ENCODE data around the gene CYTH2. TPM values are rescaled to one million over a fixed set of nuclear protein-coding genes. Genes with fewer than 3 reads are reported as not detected.

CYTH2 gene
- polyA plus RNA-seq, 1 donor from 2014 or later = 397 TPM

DNA sequence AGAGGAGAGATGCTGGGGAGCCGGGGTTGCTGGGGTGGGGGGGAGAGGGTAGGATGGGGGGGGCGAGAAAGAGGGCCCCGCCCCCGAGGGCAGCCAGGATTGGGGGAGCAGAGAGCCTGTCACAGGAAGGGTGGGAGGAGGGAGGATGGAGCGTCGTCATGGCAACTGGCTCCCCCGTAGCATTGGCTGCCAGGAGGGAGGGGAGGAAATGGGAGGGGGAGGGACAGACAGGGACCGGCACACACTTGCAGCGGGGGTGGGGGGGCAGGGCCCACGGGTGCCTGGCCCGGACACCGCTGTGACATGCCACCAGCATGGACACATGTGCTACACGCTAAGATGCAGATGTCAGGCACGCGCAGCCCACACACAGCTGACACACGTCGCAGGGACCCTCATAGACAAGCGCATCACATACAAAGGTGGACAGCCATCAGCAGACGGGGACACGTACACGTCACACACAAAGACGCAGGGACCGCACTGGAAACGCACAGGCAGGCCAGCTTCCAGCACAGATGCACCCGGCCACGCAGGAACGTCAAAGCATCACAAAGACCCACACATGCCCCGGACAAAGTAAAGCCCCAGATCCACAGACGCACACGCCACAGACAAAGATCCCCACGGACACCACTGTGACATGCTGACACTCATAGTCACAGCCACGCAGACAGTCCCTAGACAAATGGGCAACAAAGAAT lies 42.8 kb downstream of the CYTH2 start, which contains the start of gene LMTK3:
Gene LMTK3, minus strand, starts transcription at position 36 of the 704 bp plus-strand sequence. CDS start 259 bp downstream, outside the sequence.
- Histone ChIP-seq H3K4me3 (ENCODE audit: low read length) (peak within 1 kb of the TSS; percentile 74), H2AFZ (ENCODE audit: low read depth, low read length) (peak within 1 kb of the TSS; percentile 65), H3K9me3 (ENCODE audit: low read length) (no peaks in the 10 kb centered on the region), H4K20me1 (ENCODE audit: insufficient read depth) (no peaks in the 10 kb centered on the region), H3K9ac (ENCODE audit: low read length) (peak within 1 kb of the TSS; percentile 94), H3K79me2 (replicated peaks; ENCODE audit: insufficient read depth, low read length) (peaks cover 10% of the 10 kb centered on the region), H3K27ac (ENCODE audit: low read length) (peak within 1 kb of the TSS; percentile 94), H3K27me3 (ENCODE audit: insufficient read depth, low read depth, low read length) (no peaks in the 10 kb centered on the region), H3K9me2 (ENCODE audit: insufficient read depth, low read length) (no peaks in the 10 kb centered on the region), H3F3A (ENCODE audit: insufficient read depth, low read length, poor library complexity, severe bottlenecking) (no peaks in the 10 kb centered on the region), H3K36me3 (ENCODE audit: insufficient read depth, low read length) (no peaks in the 10 kb centered on the region), H3K4me2 (ENCODE audit: low read length) (peak within 1 kb of the TSS; percentile 92)
- TF ChIP-seq SMC3 (conservative IDR thresholded peaks at IDR 0.05; ENCODE audit: poor library complexity) (no peak), REST (IDR thresholded peaks at IDR 0.05; ENCODE audit: borderline replicate concordance) (peak; percentile 76), MXI1 (conservative IDR thresholded peaks at IDR 0.05; ENCODE audit: poor library complexity, severe bottlenecking) (peak; percentile 83), EP300 (conservative IDR thresholded peaks at IDR 0.05; ENCODE audit: poor library complexity, severe bottlenecking) (peak; percentile 62), RAD21 (conservative IDR thresholded peaks at IDR 0.05) (no peak), POLR2AphosphoS5 (IDR thresholded peaks at IDR 0.05) (peak; percentile 87)

DNA sequence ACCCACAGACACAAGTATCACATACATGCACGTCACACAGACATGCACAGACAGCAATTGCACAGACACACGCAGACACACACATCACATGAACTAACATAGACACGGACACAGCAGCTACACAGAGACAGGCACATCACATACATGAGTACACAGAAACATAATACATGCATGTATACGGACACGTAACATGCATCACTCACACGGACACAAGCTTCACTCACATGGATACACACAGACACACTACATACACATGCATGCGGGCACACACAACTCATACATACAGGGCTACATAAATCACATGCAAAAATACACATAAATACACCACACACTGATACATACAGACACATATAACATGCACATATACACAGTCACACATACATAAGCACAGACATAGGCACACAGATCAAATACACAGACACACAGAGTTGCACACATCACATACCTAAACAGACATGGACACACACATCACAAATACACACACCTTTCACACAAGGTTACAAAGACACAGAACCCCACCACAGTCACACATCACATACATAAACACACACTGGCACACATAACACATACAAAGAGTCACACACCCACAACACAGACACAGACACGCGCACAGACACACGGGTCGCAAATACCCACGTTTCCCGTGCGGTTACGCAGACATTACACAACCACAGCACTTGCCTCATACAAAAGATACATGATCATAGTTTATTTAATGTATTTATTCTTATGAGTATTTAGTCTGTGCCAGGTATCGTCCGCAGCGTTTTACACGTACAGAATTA lies 43.5 kb downstream of the CYTH2 start:
- Histone ChIP-seq H3K9ac (ENCODE audit: low read length) (peak overlapping the region; percentile 94), H4K20me1 (ENCODE audit: insufficient read depth) (no peaks in the 10 kb centered on the region), H3K36me3 (ENCODE audit: insufficient read depth, low read length) (no peaks in the 10 kb centered on the region), H3K4me2 (ENCODE audit: low read length) (peak overlapping the region; percentile 53), H3K9me2 (ENCODE audit: insufficient read depth, low read length) (no peaks in the 10 kb centered on the region), H3K9me3 (ENCODE audit: low read length) (no peaks in the 10 kb centered on the region), H3F3A (ENCODE audit: insufficient read depth, low read length, poor library complexity, severe bottlenecking) (no peaks in the 10 kb centered on the region), H3K27me3 (ENCODE audit: insufficient read depth, low read depth, low read length) (no peaks in the 10 kb centered on the region), H2AFZ (ENCODE audit: low read depth, low read length) (peak overlapping the region; percentile 42), H3K4me3 (ENCODE audit: low read length) (peak overlapping the region; percentile 74), H3K79me2 (replicated peaks; ENCODE audit: insufficient read depth, low read length) (peaks cover 10% of the 10 kb centered on the region), H3K27ac (ENCODE audit: low read length) (peak overlapping the region; percentile 94)
- no peak for TF ChIP-seq CTCF (IDR thresholded peaks at IDR 0.05; ENCODE audit: poor library complexity, severe bottlenecking)
- no peak for TF ChIP-seq REST (IDR thresholded peaks at IDR 0.05; ENCODE audit: borderline replicate concordance)
- TF ChIP-seq MXI1 (conservative IDR thresholded peaks at IDR 0.05; ENCODE audit: poor library complexity, severe bottlenecking) = no peak
- no peak for TF ChIP-seq RAD21 (conservative IDR thresholded peaks at IDR 0.05)
- no peak for TF ChIP-seq EP300 (conservative IDR thresholded peaks at IDR 0.05; ENCODE audit: poor library complexity, severe bottlenecking)
- no peak for TF ChIP-seq EZH2 (IDR thresholded peaks at IDR 0.05; ENCODE audit: borderline replicate concordance, insufficient read depth, low read length, poor library complexity, severe bottlenecking)
- TF ChIP-seq TAF1 (IDR thresholded peaks at IDR 0.05; ENCODE audit: low read depth) = no peak
- TF ChIP-seq SMC3 (conservative IDR thresholded peaks at IDR 0.05; ENCODE audit: poor library complexity) = no peak
- TF ChIP-seq POLR2AphosphoS5 (IDR thresholded peaks at IDR 0.05) = no peak
